ENCODE measurements around the gene DOLK.

Gene DOLK

GRCh38 chr9:128943832-128944620 lies 3.4 kb downstream of the DOLK start:
- no peak overlapping the region for H3K4me3 ChIP-seq (ENCODE audit: low read depth, low read length)
- TF ChIP-seq CTCF (IDR thresholded peaks at IDR 0.05; ENCODE audit: low read depth, low read length, missing control alignments) = no peak
- DNase-seq (ENCODE audit: low read depth) = no peak

- no peak for TF ChIP-seq CTCF (IDR thresholded peaks at IDR 0.05; ENCODE audit: low read depth, low read length, missing control alignments)
- DNase-seq (ENCODE audit: low read depth) = no peak
- H3K4me3 ChIP-seq (ENCODE audit: low read depth, low read length) = no peak overlapping the region
Measured at GRCh38 chr9:128940946-128941755, 6.3 kb downstream of the DOLK start.

- DNase-seq (ENCODE audit: low read depth) = no peak
- H3K4me3 ChIP-seq (ENCODE audit: low read depth, low read length) = no peak overlapping the region
- no peak for TF ChIP-seq CTCF (IDR thresholded peaks at IDR 0.05; ENCODE audit: low read depth, low read length, missing control alignments)
Measured at GRCh38 chr9:128940271-128940921, 7.0 kb downstream of the DOLK start.

- H3K4me3 ChIP-seq (ENCODE audit: low read depth, low read length) = no peak overlapping the region
- no peak for DNase-seq (ENCODE audit: low read depth)
- TF ChIP-seq CTCF (IDR thresholded peaks at IDR 0.05; ENCODE audit: low read depth, low read length, missing control alignments) = no peak
Measured at GRCh38 chr9:128937310-128938165, 9.9 kb downstream of the DOLK start.

- no peak for DNase-seq (ENCODE audit: low read depth)
- TF ChIP-seq CTCF (IDR thresholded peaks at IDR 0.05; ENCODE audit: low read depth, low read length, missing control alignments) = no peak
- no peak overlapping the region for H3K4me3 ChIP-seq (ENCODE audit: low read depth, low read length)
Measured at GRCh38 chr9:128936171-128936865, 11.1 kb downstream of the DOLK start.

GRCh38 chr9:128933731-128934130 lies 13.7 kb downstream of the DOLK start:
- DNase-seq (ENCODE audit: low read depth) = no peak
- H3K4me3 ChIP-seq (ENCODE audit: low read depth, low read length) = no peak overlapping the region
- TF ChIP-seq CTCF (IDR thresholded peaks at IDR 0.05; ENCODE audit: low read depth, low read length, missing control alignments) = no peak
